K562 (cell line): ENCODE results near the gene NTM. TPM values are rescaled to one million over a fixed set of nuclear protein-coding genes. Genes with fewer than 3 reads are reported as not detected.

ENCODE experiments used
- ATAC-seq: fragments of 200-7000 bp; cut with Tn5 transposase; 3 replicates; pipeline ENCODE4 v1.9.1; 2020; ENCODE audit warnings: moderate library complexity
- BruUV-seq: library from RNA; stranded (reverse); fragments of 400-500 nt; replicated peaks from 2 replicates; lab custom pipeline; 2021; lab: Mats Ljungman, UMichigan
- CTCF ChIA-PET: fragments of 300-600 bp; formaldehyde crosslinking; extraction: SDS; loops from one replicate; lab custom pipeline; 2021; ENCODE audit warnings: low intra/inter-chr PET ratio; lab: Yijun Ruan, JAX
- POLR2A ChIA-PET: fragments of 300-600, 350-650 bp; sonication (Branson Sonifier 250); formaldehyde crosslinking; extraction: SDS; loops from one replicate; lab custom pipeline; 2021; ENCODE audit warnings: antibody characterized with exemption, inconsistent platforms; lab: Yijun Ruan, JAX
- DNase-seq, 4 experiments: peaks; one replicate each; pipeline versions ENCODE4 v3.0.0 to v3.0.0-alpha.2; 2011 to 2018; ENCODE audit warnings: low spot score in 3 of 4, mixed read lengths in 3 of 4; ENCODE audit errors: extremely low read depth in 1 of 4
- FAIRE-seq: peaks from 2 replicates; lab custom pipeline; 2011; peaks lifted over from hg19 to GRCh38; lab: Jason Lieb, UNC
- H2AFZ ChIP-seq: 2 replicates; pipeline ENCODE4 v1.6.0; 2011; ENCODE audit warnings: low read depth, low read length, control low read depth, inconsistent platforms
- H3K27ac ChIP-seq: fragments of 200-600 bp; 3 replicates; pipeline ENCODE4 v1.8.0; 2011; ENCODE audit warnings: low read depth, mild to moderate bottlenecking, control low read depth, inconsistent platforms, low read length, moderate library complexity, mixed read lengths; ENCODE audit errors: extremely low read depth
- H3K27me3 ChIP-seq, 2 experiments: fragments of 300-600 bp in 1 of 2; 2 replicates in 1 of 2; 3 replicates in 1 of 2; pipeline versions ENCODE4 v1.6.0 to v1.8.0; 2011; ENCODE audit warnings: inconsistent platforms in 2 of 2, low read length in 2 of 2, mild to moderate bottlenecking in 1 of 2, mixed read lengths in 1 of 2, moderate library complexity in 1 of 2; ENCODE audit not compliant: control insufficient read depth in 2 of 2, insufficient read depth in 2 of 2
- H3K36me3 ChIP-seq: fragments of 300-600 bp; 3 replicates; pipeline ENCODE4 v1.8.0; 2011; ENCODE audit warnings: mild to moderate bottlenecking, low read length, inconsistent platforms; ENCODE audit not compliant: control insufficient read depth, insufficient read depth
- H3K4me1 ChIP-seq, 2 experiments: fragments of 200-600 bp in 1 of 2; replicated peaks in 1 of 2; 2 replicates in 1 of 2; 3 replicates in 1 of 2; pipeline versions ENCODE4 v1.5.1 to v1.8.0; 2011; ENCODE audit warnings: inconsistent platforms in 2 of 2, low read length in 2 of 2, mild to moderate bottlenecking in 1 of 2, mixed read lengths in 1 of 2, moderate library complexity in 1 of 2; ENCODE audit not compliant: control insufficient read depth in 2 of 2, insufficient read depth in 2 of 2
- H3K4me2 ChIP-seq: 2 replicates; pipeline ENCODE4 v1.6.1; 2011; ENCODE audit warnings: low read length, control low read depth, inconsistent platforms, mixed read lengths; ENCODE audit not compliant: insufficient read depth
- H3K4me3 ChIP-seq: fragments of 200-600 bp; sonication (generic), shearing (Covaris generic); 2 replicates; pipeline ENCODE4 v1.5.1; 2016; ENCODE audit warnings: control low read depth, inconsistent platforms
- H3K79me2 ChIP-seq: fragments of 200-600 bp; 3 replicates; pipeline ENCODE4 v1.8.0; 2011; ENCODE audit warnings: low read length, inconsistent platforms; ENCODE audit not compliant: control insufficient read depth, insufficient read depth
- H3K9ac ChIP-seq, 2 experiments: 2 replicates each; pipeline versions ENCODE4 v1.6.0 to v1.6.1; 2011; ENCODE audit warnings: low read depth in 2 of 2, low read length in 2 of 2, control low read depth in 1 of 2, inconsistent platforms in 1 of 2, mild to moderate bottlenecking in 1 of 2, mixed read lengths in 1 of 2; ENCODE audit not compliant: insufficient read depth in 1 of 2
- H3K9me1 ChIP-seq: one replicate; pipeline ENCODE4 v1.6.0; 2011; ENCODE audit warnings: inconsistent platforms, mild to moderate bottlenecking, low read length, moderate library complexity; ENCODE audit not compliant: control insufficient read depth, insufficient read depth
- H3K9me3 ChIP-seq: replicated peaks from 2 replicates; pipeline ENCODE4 v1.5.1; 2011; ENCODE audit warnings: low read depth, low read length, inconsistent platforms; ENCODE audit not compliant: control insufficient read depth, insufficient read depth
- H4K20me1 ChIP-seq: replicated peaks from 2 replicates; pipeline ENCODE4 v1.6.1; 2011; ENCODE audit warnings: low read length, inconsistent platforms, mixed read lengths; ENCODE audit not compliant: control insufficient read depth, insufficient read depth
- HNRNPH1 ChIP-seq: fragments of 200-400 bp; formaldehyde crosslinking; optimal IDR thresholded peaks from 2 replicates; pipeline ENCODE3; 2017; ENCODE audit warnings: low read depth, mild to moderate bottlenecking, low read length, moderate library complexity
- SMARCA4 ChIP-seq: fragments of 450-650 bp; IDR thresholded peaks from 2 replicates; pipeline ENCODE4 v1.6.1; 2016
- ZNF316 ChIP-seq: fragments of 450-650 bp; IDR thresholded peaks from 2 replicates; pipeline ENCODE4 v1.6.1; 2016
- WGBS: fragments of 100-300 bp; shearing (Covaris generic); methylation state at CpG from one replicate; pipeline ENCODE4 v1.1.6; 2016; ENCODE audit warnings: low coverage, mixed read lengths; ENCODE audit not compliant: insufficient coverage; ENCODE audit errors: missing lambda C conversion rate; 5-methylcytosine and 5-hydroxymethylcytosine counted together
- in situ Hi-C: fragments of 300-500 bp; cut with MboI; formaldehyde crosslinking; loops from 4 replicates; pipeline ENCODE4 v1.15.0; 2018; ENCODE audit warnings: inconsistent platforms, mixed read lengths
- intact Hi-C: fragments of 100-400 bp; cut with micrococcal nuclease; formaldehyde crosslinking; loops from 2 replicates; pipeline ENCODE4 v1.14.2; 2022
- polyA plus RNA-seq, 8 experiments: library from polyadenylated mRNA; depleted of rRNA in 4 of 8; stranded (reverse) in 5 of 8; unstranded in 3 of 8; fragments of >200 nt; fragmentation: Nextera tagmentation in 2 of 8; fragmentation: Illumina TruSeq in 1 of 8; extraction: Ambion mirVana in 2 of 8; extraction: Trizol in 1 of 8; gene quantifications; 2 replicates each; pipeline versions ENCODE4 v1.2.1 to v1.2.3, GENCODE V29; 2011 to 2014; ENCODE audit warnings: inconsistent platforms in 1 of 8, missing spikeins in 1 of 8
- total RNA-seq, 7 experiments: library from RNA; depleted of rRNA in 6 of 7; stranded (reverse); fragments of >200 nt in 6 of 7; fragmentation: Illumina TruSeq in 2 of 7; extraction: Trizol in 2 of 7; gene quantifications; 2 replicates each; pipeline versions ENCODE4 v1.2.1 to v1.2.3, GENCODE V29; 2011 to 2021; ENCODE audit warnings: low replicate concordance in 1 of 7

Gene NTM
- total and polyA plus RNA-seq, 9 of the 15 experiments (the other 6 are each of a cell fraction or from before 2014, with no cell fraction given), result not detected

GRCh38 chr11:131455843-131456704, 85.7 kb downstream of the NTM start:
- ATAC-seq, result no peak
- no peaks in the 10 kb centered on the region for H3K36me3 ChIP-seq
- WGBS, result under 1% methylated on average over 9 of the region's 9 CpGs
- H3K27ac ChIP-seq, result no peak overlapping the region
- no peaks in the 10 kb centered on the region for H3K9me1 ChIP-seq
- H3K4me1 ChIP-seq, result no peaks in the 10 kb centered on the region
- H3K9ac ChIP-seq, result no peak overlapping the region
- no peak overlapping the region for H3K4me2 ChIP-seq
- no peaks in the 10 kb centered on the region for H4K20me1 ChIP-seq
- POLR2A ChIA-PET, result no interaction called here
- no peak overlapping the region for H2AFZ ChIP-seq
- CTCF ChIA-PET, result no interaction called here
- no peak for DNase-seq
- H3K4me3 ChIP-seq, result no peak overlapping the region
- no peaks in the 10 kb centered on the region for H3K9me3 ChIP-seq
- intact Hi-C loops (no loop called here), in situ Hi-C loops (no loop called here)
- peaks cover 0 to 7% of the 10 kb centered on the region in 2 experiments; a peak in 2 of 5 replicates for H3K27me3 ChIP-seq
- no peaks in the 10 kb centered on the region for H3K79me2 ChIP-seq
- TF ChIP-seq SMARCA4, result no peak
- TF ChIP-seq ZNF316, result 0 out of 2 replicates have a peak, but pooled peaks have one; percentile 27
- BruUV-seq, result no TSS peak
- no peak for FAIRE-seq

DNA sequence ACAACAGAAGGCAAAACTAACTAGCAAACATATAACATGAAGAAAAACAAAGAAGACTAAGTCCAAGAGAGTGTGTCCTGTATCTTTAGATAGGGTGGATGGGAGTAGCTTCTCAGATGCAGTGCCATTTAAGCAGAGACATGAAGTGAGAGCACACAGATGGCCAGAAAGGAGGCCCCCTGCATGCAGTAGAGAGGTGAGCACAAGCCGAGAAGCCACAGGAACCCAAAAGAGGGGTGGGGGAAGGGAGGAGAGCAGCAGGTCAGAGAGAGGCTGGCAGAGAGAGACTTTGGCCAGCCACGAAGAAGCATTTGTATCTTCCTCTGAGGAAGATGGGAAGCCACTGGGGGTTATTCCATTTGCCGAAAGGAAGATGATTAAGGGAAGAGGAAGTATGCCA, 86.7 kb downstream of the NTM start:
- Histone ChIP-seq H3K9me3 (no peaks in the 10 kb centered on the region), H3K9ac (no peak overlapping the region), H3K27ac (no peak overlapping the region), H3K4me3 (no peak overlapping the region), H3K79me2 (no peaks in the 10 kb centered on the region), H3K4me1 (no peaks in the 10 kb centered on the region), H3K36me3 (no peaks in the 10 kb centered on the region), H3K9me1 (no peaks in the 10 kb centered on the region), H3K27me3 (peaks cover 0 to 7% of the 10 kb centered on the region in 2 experiments; a peak in 2 of 5 replicates), H3K4me2 (no peak overlapping the region), H4K20me1 (no peaks in the 10 kb centered on the region), H2AFZ (no peak overlapping the region)
- no peak for DNase-seq
- in situ Hi-C loops, result no loop called here
- no peak for ATAC-seq
- TF ChIP-seq HNRNPH1, result no peak
- ChIA-PET CTCF (no interaction called here), POLR2A (no interaction called here)
- BruUV-seq, result no TSS peak
- 0% methylated on average over 1 of the region's 3 CpGs for WGBS
- no peak for FAIRE-seq
- intact Hi-C loops, result no loop called here
